Activated CD4-positive, alpha-beta T cell treated with anti-CD3 and anti-CD28 coated beads for 1 hour (primary cell): ENCODE results near the gene PARP1.
"Not testable (repeated sequence)": the region's sequence is repeated elsewhere in the genome, so short reads cannot be mapped to it uniquely, and the experiment has no call there.

Experiments used
- DNase-seq: peaks from one replicate; pipeline ENCODE4 v3.0.0-alpha.2; 2020

PARP1 gene

DNA sequence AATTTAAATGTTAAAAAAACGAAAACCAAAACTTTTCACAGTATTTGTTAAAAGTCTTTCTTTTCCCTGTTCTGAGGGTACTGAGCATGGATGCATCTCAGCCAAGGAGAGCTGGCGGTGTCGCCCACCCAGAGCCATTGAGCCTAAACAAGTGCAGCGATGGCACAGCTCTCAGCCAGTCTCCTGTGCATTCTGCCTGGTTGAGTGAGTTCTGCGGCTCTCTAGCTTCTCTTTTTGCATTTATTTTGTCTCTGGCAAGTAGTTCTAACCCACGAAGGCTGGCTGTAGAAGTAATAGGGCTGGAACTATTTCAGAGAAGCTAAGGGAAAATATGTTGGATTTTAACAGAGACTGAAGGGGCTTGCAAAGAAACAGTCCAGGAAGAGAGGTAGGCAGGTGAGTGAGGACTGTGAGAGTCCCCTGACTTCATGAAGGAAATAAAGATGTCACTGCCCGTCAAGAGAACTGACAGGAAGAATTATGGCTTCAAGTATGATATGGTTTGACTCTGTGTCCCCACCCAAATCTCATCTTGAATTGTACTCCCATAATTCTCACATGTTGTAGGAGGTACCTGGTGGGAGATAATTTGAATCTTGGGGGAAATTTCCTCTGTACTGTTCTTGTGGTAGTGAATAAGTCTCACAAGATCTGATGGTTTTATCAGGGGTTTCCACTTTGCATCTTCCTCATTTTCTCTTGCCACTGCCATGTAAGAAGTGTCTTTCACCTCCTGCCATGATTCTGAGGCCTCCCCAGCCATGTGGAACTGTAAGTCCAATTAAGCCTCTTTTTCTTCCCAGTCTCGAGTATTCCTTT lies 63.2 kb downstream of the PARP1 start:
- no peak for DNase-seq

DNA sequence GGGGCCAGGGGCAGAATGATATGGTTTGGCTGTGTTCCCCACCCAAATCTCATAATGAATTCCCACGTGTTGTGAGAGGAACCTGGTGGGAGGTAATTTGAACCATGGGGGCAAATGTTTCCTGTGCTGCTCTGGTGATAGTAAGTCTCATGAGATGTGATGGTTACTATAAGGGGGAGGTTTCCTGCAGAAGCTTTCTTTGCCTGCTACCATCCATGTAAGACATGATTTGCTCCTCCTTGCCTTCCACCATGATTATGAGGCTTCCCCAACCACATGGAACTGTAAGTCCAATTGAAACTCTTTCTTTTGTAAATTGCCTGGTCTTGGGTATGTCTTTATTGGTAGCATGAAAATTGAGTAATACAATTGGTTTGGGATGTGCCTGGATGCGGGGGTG lies 65.2 kb downstream of the PARP1 start:
- no peak for DNase-seq

DNA sequence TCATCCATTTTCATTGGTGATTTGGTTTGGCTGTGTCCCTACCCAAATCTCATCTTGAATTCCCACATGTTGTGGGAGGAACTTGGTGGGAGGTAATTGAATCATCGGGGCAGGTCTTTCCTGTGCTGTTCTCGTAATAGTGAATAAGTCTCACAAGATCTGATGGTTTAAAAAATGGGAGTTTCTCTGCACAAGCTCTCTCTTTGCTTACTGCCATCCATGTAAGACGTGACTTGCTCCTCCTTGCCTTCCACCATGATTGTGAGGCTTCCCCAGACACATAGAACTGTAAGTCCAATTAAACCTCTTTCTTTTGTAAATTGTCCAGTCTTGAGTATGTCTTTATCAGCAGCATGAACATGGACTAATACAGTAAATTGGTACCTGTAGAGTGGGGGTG lies 67.8 kb downstream of the PARP1 start:
- not testable (repeated sequence) for DNase-seq

DNA sequence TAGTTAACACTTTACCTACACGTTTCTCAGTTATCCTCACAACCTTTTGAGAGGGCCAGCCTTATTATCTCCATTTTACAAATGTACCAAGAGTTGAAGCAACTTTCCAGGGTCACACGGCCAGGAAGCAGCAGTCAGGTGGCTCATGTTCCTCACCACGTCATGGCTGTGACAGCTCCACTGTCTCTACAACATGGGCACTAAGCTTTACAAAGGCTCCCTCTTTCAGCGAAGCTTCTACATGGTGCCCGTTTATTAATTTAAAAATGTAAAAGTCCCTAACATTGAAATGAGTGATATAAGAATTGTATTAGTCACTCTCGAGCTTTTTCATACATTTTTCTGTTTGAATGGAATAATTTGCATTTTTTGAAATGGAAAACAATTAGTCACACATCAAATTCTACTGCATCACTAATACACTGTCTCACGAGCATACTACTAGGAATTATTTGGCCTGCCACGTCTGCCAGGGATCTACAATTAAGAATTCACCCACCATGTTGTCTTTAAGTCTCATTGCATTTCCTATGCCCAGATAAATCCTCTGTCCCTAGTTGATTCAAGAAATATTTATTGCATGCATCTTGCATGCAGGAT lies 70.5 kb downstream of the PARP1 start:
- DNase-seq: no peak

DNA sequence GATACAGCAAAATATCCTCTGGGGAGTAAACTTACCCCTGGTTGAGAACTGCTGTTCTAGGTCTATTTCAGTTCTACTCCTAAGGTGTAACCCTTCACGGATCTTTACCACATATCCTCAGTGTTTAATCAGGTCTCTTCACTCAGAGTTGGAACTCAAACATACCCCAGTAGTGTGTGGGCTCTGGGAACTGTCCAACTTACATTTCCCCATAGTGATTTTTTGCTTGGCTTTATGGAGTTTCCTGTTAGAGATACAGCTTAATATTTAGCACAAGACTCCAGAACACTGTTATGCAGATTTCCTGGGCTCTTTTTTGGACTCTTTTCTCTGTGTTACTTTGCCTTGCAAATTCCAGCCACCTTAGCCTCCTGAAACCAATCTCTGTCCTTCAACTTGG lies 72.2 kb downstream of the PARP1 start:
- DNase-seq: no peak

DNA sequence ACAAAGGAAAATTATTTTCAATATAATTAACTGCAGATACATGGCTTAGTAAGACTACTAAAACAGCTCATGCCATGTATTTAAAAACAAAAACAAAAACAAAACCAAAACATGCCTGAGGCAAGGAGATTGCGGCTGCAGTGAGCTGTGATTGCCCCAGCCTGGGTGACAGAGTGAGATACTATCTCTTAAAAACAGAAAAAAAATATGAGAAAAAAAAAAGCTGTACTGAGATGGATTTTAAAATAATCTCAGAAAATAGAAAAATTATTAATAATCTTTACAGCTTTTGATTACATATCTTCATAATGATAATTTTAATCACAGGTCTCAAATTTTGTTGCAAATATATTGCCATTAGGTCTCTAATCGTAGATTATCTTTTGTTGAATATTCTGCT lies 74.9 kb downstream of the PARP1 start:
- no peak for DNase-seq

DNA sequence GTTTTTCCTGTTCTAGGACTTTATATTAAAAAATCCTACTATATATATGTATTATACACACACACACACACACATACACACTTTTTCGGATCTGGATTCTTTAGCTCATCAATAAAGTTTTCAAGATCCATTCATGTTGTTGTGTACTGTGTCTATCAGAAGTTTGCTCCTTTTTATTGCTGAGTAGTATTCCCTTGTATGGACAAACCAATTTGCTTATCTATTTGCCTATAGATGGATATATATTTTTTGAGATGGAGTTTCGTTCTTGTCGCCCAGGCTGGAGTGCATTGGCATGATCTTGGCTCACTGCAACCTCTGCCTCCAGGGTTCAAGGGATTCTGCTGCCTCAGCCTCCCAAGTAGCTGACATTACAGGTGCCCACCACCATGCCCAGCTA lies 78.7 kb downstream of the PARP1 start:
- no peak for DNase-seq

DNA sequence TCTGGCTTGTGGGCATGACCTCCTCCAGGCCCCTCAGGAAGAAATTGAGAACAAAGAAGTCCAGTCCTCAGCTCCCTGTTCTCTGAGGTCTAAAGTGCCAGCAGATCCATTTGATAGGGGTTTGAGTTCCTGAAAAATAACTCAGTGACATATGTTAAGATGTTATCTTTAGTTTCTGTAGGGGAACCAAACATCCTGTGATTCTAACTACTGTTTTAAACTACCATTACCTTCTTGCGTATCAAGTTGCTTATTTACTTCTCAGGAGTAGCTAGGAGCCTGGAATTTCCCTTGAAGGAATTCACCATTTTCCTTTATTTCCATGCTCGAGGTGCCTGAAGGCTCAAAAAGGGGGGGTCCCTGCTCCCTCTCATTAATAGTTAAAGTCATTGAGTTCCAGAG lies 80.1 kb downstream of the PARP1 start:
- no peak for DNase-seq

DNA sequence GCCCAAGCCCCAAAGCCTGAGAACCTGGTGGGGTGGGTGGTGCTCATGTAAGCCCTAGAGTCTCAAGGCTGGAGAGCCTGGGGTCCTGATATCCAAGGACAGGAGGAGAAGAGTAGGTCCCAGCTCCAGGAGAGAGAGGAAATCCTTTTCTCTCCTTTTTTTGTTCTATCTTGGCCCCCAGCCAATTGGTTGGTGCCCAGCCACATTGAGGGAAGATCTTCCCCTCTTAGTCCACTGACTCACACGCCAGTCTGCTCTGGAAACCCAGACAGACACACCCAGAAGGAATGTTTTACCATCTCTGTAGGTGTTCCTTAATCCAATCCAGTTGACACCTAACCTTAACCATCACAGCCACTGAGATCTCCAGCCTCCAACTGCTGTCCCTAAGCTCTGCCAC lies 82.7 kb downstream of the PARP1 start:
- DNase-seq: no peak

DNA sequence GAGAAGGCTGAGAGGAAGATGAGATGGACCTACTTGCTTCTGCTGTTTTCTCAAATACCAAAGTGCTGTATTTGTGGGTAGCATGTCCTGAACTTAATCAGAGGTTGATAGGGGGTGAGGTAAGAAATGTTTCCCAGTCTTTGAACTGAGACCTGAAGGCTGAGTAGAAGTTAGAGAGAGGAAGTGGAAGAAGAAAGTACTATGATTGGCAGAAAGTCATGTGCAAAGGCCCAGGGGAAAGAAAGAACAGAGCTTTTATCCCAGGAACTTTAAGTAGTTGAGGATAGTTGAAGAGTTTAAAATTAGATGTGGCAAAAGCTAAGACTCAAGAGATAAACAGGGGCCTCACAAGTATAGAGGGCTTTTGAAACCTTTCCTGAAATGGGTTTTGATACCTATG lies 83.4 kb downstream of the PARP1 start:
- no peak for DNase-seq

DNA sequence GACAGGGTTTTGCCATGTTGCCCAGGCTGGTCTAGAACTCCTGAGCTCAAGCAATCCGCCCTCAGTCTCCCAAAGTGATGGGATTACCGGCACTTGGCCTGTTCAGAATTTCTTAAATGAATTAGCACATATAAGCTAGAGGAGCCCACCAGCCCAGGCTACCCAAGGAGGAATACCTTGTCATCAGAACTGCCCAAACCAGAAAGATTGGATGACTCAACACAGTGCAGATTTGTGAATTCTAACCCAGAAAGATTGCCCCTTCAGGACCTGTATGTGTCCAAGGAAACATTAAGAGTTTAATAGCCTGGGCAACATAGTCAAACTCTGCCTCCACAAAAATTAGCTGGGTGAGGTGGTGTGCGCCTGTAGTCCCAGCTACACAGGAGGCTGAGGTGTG lies 84.9 kb downstream of the PARP1 start:
- no peak for DNase-seq

DNA sequence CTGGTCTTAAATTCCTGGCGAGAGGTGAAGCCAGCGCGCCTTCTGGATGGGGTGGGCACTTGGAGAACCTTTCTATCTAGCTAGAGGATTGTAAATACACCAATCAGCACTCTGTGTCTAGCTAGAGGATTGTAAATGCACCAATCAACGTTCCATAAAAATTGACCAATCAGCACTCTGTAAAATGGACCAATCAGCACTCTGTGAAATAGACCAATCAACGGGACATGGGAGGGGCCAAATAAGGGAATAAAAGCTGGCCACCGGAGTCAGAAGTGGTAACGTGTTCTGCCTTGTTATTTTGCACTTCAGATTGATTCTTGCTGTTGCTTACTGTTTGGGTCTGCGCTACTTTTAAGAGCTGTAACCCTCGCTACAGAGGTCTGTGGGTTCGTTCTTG lies 87.0 kb downstream of the PARP1 start:
- no peak for DNase-seq

DNA sequence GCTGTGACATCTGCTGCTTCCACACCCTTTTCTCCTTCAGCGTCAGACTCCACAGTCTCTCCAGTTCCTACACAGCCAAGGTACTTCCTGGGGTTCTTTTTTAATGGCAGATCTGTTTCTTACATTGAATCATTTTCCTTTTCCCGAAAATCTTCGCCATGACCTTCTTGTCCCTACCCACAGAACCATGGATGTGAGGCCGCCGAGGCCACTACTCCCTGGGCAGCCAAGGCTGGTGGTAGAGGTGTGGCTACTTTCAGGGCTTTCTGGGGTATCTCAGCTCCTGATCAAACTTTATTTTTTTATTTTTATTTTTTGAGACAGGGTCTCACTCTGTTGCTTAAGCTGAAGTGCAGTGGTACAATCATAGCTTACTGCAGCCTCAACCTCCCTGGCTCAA lies 89.4 kb downstream of the PARP1 start:
- DNase-seq: no peak

DNA sequence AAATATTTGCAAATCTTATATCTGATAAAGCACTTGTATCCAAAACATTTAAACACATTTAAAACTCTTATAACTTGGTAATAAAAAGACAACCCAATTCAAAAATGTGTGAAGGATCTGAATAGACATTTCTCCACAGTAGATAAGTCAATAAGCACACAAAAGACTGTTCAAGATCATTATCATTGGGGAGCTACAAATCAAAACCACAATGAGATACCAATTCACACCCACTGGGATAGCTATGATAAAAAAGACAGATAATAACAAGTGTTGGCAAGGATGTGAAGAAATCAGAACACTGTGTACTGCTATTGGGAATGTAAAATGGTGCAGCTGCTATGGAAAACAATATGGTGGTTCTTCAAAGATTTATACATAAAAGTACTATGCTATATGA lies 93.8 kb downstream of the PARP1 start:
- DNase-seq: no peak

DNA sequence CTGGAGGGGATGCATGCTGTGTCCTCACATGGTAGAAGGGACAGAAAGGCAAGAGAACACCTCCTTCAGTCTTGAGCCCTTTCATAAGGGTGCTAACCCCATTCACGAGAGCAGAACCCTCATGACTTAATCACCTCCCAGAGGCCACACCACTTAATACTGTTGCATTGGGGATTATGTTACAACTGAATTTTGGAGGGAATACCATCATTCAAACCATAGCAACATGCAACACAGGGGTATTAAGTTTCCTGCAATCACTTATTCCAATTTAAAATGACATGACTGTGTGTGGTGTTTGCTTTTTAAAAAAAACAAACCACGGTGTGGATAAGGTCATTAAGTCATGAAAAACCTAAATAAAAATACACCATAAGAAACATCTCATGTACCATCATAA lies 95.8 kb downstream of the PARP1 start:
- DNase-seq: no peak

DNA sequence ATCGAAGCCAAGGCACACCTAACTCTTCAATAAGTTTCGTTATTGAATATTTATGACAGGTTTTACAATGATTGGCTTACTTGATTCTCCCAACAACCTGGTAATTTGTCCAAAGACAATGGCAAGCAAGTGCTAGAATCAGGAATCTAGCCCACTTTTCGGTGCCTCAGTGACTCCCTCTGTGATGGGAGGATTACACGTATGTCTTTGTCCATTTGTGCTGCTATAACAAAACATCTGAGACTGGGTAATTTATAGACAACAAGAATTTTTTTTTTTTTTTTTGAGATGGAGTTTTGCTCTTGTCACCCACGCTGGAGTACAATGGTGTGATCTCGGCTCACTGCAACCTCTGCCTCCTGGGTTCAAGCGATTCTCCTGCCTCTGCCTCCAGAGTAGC lies 96.5 kb downstream of the PARP1 start:
- no peak for DNase-seq
